GM23338 (cell line): ENCODE measurements around the gene SERPINA5. TPM values are rescaled to one million over a fixed set of nuclear protein-coding genes. Genes with fewer than 3 reads are reported as not detected.

Source experiments
- ATAC-seq: fragments of 200-7000 bp; cut with Tn5 transposase; 3 replicates; pipeline ENCODE4 v1.9.1; 2020
- DNase-seq: peaks from one replicate; pipeline ENCODE4 v3.0.0-alpha.2; 2015; ENCODE audit warnings: low spot score
- H2AFZ ChIP-seq: fragments of 200-600 bp; sonication (generic); 2 replicates; pipeline ENCODE4 v1.8.0; 2016; ENCODE audit warnings: antibody characterized with exemption, mild to moderate bottlenecking, moderate library complexity
- H3F3A ChIP-seq: fragments of 200-600 bp; sonication (generic); replicated peaks from 2 replicates; pipeline ENCODE4 v1.8.0; 2017; ENCODE audit warnings: antibody characterized with exemption, mixed run types, low read depth
- H3K27ac ChIP-seq: fragments of 200-600 bp; sonication (generic); 2 replicates; pipeline ENCODE4 v1.6.1; 2016; ENCODE audit warnings: low read depth
- H3K27me3 ChIP-seq: fragments of 200-600 bp; sonication (generic); 2 replicates; pipeline ENCODE4 v1.8.0; 2016; ENCODE audit warnings: mild to moderate bottlenecking, mixed run types, moderate library complexity; ENCODE audit not compliant: insufficient read depth
- H3K36me3 ChIP-seq: fragments of 200-600 bp; sonication (generic); 2 replicates; pipeline ENCODE4 v1.8.0; 2016; ENCODE audit warnings: mild to moderate bottlenecking; ENCODE audit not compliant: insufficient read depth
- H3K4me1 ChIP-seq: fragments of 200-600 bp; sonication (generic); 2 replicates; pipeline ENCODE4 v1.8.0; 2016; ENCODE audit warnings: mild to moderate bottlenecking, moderate library complexity; ENCODE audit not compliant: insufficient read depth
- H3K4me2 ChIP-seq: fragments of 200-600 bp; sonication (generic); 2 replicates; pipeline ENCODE4 v1.7.1; 2017; ENCODE audit warnings: mixed run types
- H3K4me3 ChIP-seq: fragments of 200-600 bp; sonication (generic); 2 replicates; pipeline ENCODE4 v1.6.1; 2016; ENCODE audit warnings: mixed run types
- H3K79me2 ChIP-seq: fragments of 200-600 bp; sonication (generic); replicated peaks from 2 replicates; pipeline ENCODE4 v1.8.0; 2017; ENCODE audit warnings: mild to moderate bottlenecking; ENCODE audit not compliant: insufficient read depth
- H3K9me2 ChIP-seq: fragments of 200-600 bp; sonication (generic); 2 replicates; pipeline ENCODE4 v1.8.0; 2017; ENCODE audit not compliant: insufficient read depth
- H4K20me1 ChIP-seq: fragments of 200-600 bp; sonication (generic); replicated peaks from 2 replicates; pipeline ENCODE4 v1.8.0; 2017; ENCODE audit warnings: mild to moderate bottlenecking; ENCODE audit not compliant: insufficient read depth
- H3K27ac Mint-ChIP-seq: 2 replicates; pipeline ENCODE4 v1.8.0; 2020; ENCODE audit warnings: inconsistent platforms, mild to moderate bottlenecking, moderate library complexity, mixed read lengths
- H3K27me3 Mint-ChIP-seq: 3 replicates; pipeline ENCODE4 v1.8.0; 2022; ENCODE audit warnings: low read depth, mild to moderate bottlenecking, moderate library complexity, mixed read lengths, inconsistent platforms; ENCODE audit not compliant: insufficient read depth, poor library complexity
- H3K36me3 Mint-ChIP-seq: 3 replicates; pipeline ENCODE4 v1.8.0; 2021; ENCODE audit warnings: low read depth, mild to moderate bottlenecking, inconsistent platforms, moderate library complexity, mixed read lengths
- H3K4me1 Mint-ChIP-seq: 3 replicates; pipeline ENCODE4 v1.8.0; 2020; ENCODE audit warnings: mild to moderate bottlenecking, inconsistent platforms, mixed read lengths
- H3K4me3 Mint-ChIP-seq: 3 replicates; pipeline ENCODE4 v1.8.0; 2021; ENCODE audit warnings: moderate library complexity, mild to moderate bottlenecking, inconsistent platforms, mixed read lengths
- H3K9me3 Mint-ChIP-seq: 3 replicates; pipeline ENCODE4 v1.8.0; 2020; ENCODE audit warnings: moderate library complexity, mild to moderate bottlenecking, inconsistent platforms, mixed read lengths
- CREB1 ChIP-seq: fragments of 250-450 bp; sonication (Bioruptor Pico); IDR thresholded peaks from 2 replicates; pipeline ENCODE4 v1.5.0; 2020; ENCODE audit warnings: low read depth, mild to moderate bottlenecking, moderate library complexity
- CTCF ChIP-seq, 2 experiments: fragments of 200-600 bp in 1 of 2; sonication (generic) in 1 of 2; conservative IDR thresholded peaks; 2 replicates each; pipeline versions ENCODE4 v1.5.1 to v1.6.1; 2016 to 2017; ENCODE audit warnings: antibody characterized with exemption in 2 of 2, low read depth in 2 of 2, mild to moderate bottlenecking in 2 of 2, moderate library complexity in 1 of 2
- EZH2 ChIP-seq: fragments of 200-600 bp; sonication (generic); IDR thresholded peaks from one replicate; pipeline ENCODE4 v1.8.0; 2017; ENCODE audit warnings: antibody characterized with exemption, mild to moderate bottlenecking, low read depth; ENCODE audit not compliant: unreplicated experiment
- EZH2phosphoT487 ChIP-seq: fragments of 200-600 bp; sonication (generic); IDR thresholded peaks from one replicate; pipeline ENCODE4 v1.8.1; 2018; ENCODE audit warnings: antibody characterized with exemption; ENCODE audit not compliant: unreplicated experiment
- JUNB ChIP-seq: IDR thresholded peaks from one replicate; pipeline ENCODE4 v1.6.1; 2016; ENCODE audit warnings: antibody characterized with exemption; ENCODE audit not compliant: unreplicated experiment
- NANOG ChIP-seq: IDR thresholded peaks from 2 replicates; pipeline ENCODE4 v1.6.1; 2016; ENCODE audit warnings: antibody characterized with exemption, borderline replicate concordance
- POLR2AphosphoS5 ChIP-seq: IDR thresholded peaks from 2 replicates; pipeline ENCODE4 v1.6.1; 2016; ENCODE audit warnings: antibody characterized with exemption, low read depth
- STAT1 ChIP-seq: IDR thresholded peaks from one replicate; pipeline ENCODE4 v1.6.1; 2016; ENCODE audit warnings: antibody characterized with exemption; ENCODE audit not compliant: unreplicated experiment
- ZNF114 ChIP-seq: fragments of 250-450 bp; sonication (Bioruptor Pico); IDR thresholded peaks from 2 replicates; pipeline ENCODE4 v1.5.0; 2020; ENCODE audit warnings: mild to moderate bottlenecking, moderate library complexity
- ZNF331 ChIP-seq: fragments of 250-450 bp; sonication (Bioruptor Pico); IDR thresholded peaks from 2 replicates; pipeline ENCODE4 v1.5.0; 2020; ENCODE audit warnings: low read depth, mild to moderate bottlenecking, moderate library complexity
- ZNF462 ChIP-seq: fragments of 250-450 bp; sonication (Bioruptor Pico); IDR thresholded peaks from 2 replicates; pipeline ENCODE4 v1.5.0; 2020; ENCODE audit warnings: mild to moderate bottlenecking, moderate library complexity
- polyA plus RNA-seq: library from polyadenylated mRNA; unstranded; fragments of >200 nt; fragmentation: Nextera tagmentation; extraction: Ambion mirVana; gene quantifications from 2 replicates; pipeline ENCODE4 v1.2.1, GENCODE V29; 2016
- total RNA-seq: library from RNA; depleted of rRNA; stranded (reverse); fragments of >200 nt; shearing (Covaris generic); gene quantifications from 2 replicates; pipeline ENCODE4 v1.2.3, GENCODE V29; 2014
- TF ChIP-seq, protein P1 (sequence below): IDR thresholded peaks from 2 replicates; pipeline ENCODE4 v1.6.1; 2016; ENCODE audit warnings: antibody characterized with exemption
- TF ChIP-seq, protein P2 (sequence below): IDR thresholded peaks from one replicate; pipeline ENCODE4 v1.6.1; 2018; ENCODE audit warnings: antibody characterized with exemption; ENCODE audit not compliant: unreplicated experiment

The SERPINA5 gene
- total and polyA plus RNA-seq, 2 experiments from 2014 or later: 0.81 to 0.90 TPM

GRCh38 chr14:94573475-94574277 is 7.5 kb upstream of the SERPINA5 start:
- no peaks in the 10 kb centered on the region for H3K36me3 ChIP-seq
- no peaks in the 10 kb centered on the region for H3F3A ChIP-seq
- no peak overlapping the region for H3K27ac Mint-ChIP-seq
- H3K4me3 Mint-ChIP-seq: no peak overlapping the region
- no peaks in the 10 kb centered on the region for H4K20me1 ChIP-seq
- H3K27me3 Mint-ChIP-seq: peaks cover 4% of the 10 kb centered on the region
- no peak overlapping the region for H2AFZ ChIP-seq
- no peak overlapping the region for H3K4me2 ChIP-seq
- no peaks in the 10 kb centered on the region for H3K4me1 Mint-ChIP-seq
- no peaks in the 10 kb centered on the region for H3K27me3 ChIP-seq
- ATAC-seq (no peak), DNase-seq (no peak)
- TF ChIP-seq EZH2: no peak
- no peak for TF ChIP-seq CTCF (conservative IDR thresholded peaks at IDR 0.05; ENCODE audit: low read depth in 2 of 2)
- no peak for TF ChIP-seq ZNF114 (CRISPR knock-in tag)
- no peak for TF ChIP-seq EZH2phosphoT487
- TF ChIP-seq, protein P1, sequence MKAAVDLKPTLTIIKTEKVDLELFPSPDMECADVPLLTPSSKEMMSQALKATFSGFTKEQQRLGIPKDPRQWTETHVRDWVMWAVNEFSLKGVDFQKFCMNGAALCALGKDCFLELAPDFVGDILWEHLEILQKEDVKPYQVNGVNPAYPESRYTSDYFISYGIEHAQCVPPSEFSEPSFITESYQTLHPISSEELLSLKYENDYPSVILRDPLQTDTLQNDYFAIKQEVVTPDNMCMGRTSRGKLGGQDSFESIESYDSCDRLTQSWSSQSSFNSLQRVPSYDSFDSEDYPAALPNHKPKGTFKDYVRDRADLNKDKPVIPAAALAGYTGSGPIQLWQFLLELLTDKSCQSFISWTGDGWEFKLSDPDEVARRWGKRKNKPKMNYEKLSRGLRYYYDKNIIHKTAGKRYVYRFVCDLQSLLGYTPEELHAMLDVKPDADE: no peak
- TF ChIP-seq NANOG: no peak
- no peak for TF ChIP-seq ZNF331 (CRISPR knock-in tag)
- TF ChIP-seq, protein P2, sequence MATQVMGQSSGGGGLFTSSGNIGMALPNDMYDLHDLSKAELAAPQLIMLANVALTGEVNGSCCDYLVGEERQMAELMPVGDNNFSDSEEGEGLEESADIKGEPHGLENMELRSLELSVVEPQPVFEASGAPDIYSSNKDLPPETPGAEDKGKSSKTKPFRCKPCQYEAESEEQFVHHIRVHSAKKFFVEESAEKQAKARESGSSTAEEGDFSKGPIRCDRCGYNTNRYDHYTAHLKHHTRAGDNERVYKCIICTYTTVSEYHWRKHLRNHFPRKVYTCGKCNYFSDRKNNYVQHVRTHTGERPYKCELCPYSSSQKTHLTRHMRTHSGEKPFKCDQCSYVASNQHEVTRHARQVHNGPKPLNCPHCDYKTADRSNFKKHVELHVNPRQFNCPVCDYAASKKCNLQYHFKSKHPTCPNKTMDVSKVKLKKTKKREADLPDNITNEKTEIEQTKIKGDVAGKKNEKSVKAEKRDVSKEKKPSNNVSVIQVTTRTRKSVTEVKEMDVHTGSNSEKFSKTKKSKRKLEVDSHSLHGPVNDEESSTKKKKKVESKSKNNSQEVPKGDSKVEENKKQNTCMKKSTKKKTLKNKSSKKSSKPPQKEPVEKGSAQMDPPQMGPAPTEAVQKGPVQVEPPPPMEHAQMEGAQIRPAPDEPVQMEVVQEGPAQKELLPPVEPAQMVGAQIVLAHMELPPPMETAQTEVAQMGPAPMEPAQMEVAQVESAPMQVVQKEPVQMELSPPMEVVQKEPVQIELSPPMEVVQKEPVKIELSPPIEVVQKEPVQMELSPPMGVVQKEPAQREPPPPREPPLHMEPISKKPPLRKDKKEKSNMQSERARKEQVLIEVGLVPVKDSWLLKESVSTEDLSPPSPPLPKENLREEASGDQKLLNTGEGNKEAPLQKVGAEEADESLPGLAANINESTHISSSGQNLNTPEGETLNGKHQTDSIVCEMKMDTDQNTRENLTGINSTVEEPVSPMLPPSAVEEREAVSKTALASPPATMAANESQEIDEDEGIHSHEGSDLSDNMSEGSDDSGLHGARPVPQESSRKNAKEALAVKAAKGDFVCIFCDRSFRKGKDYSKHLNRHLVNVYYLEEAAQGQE: no peak
- no peak for TF ChIP-seq POLR2AphosphoS5
- TF ChIP-seq JUNB: no peak
- TF ChIP-seq CREB1 (CRISPR knock-in tag): no peak
- no peak for TF ChIP-seq STAT1
- TF ChIP-seq ZNF462 (CRISPR knock-in tag): no peak
- no peaks in the 10 kb centered on the region for H3K79me2 ChIP-seq
- H3K4me3 ChIP-seq: no peak overlapping the region
- H3K9me2 ChIP-seq: no peaks in the 10 kb centered on the region; the same call in 1 of the 2 replicates
- no peaks in the 10 kb centered on the region for H3K36me3 Mint-ChIP-seq
- H3K9me3 Mint-ChIP-seq: no peaks in the 10 kb centered on the region; the same call in 2 of the 3 replicates
- H3K27ac ChIP-seq: no peak overlapping the region
- H3K4me1 ChIP-seq: no peaks in the 10 kb centered on the region
